GM20000 (cell line): ENCODE data around the gene SON.

Experiments
- DNase-seq: peaks from one replicate; pipeline ENCODE4 v3.0.0; 2012; ENCODE audit warnings: low spot score
- TF ChIP-seq, protein P1 (sequence below): IDR thresholded peaks from 2 replicates; pipeline ENCODE4 v1.5.1; 2012; ENCODE audit warnings: mild to moderate bottlenecking, control low read depth; ENCODE audit errors: extremely low read depth, missing control alignments

The SON gene

GRCh38 chr21:33554236-33554981 is 11.6 kb downstream of the SON start:
- TF ChIP-seq, protein P1, sequence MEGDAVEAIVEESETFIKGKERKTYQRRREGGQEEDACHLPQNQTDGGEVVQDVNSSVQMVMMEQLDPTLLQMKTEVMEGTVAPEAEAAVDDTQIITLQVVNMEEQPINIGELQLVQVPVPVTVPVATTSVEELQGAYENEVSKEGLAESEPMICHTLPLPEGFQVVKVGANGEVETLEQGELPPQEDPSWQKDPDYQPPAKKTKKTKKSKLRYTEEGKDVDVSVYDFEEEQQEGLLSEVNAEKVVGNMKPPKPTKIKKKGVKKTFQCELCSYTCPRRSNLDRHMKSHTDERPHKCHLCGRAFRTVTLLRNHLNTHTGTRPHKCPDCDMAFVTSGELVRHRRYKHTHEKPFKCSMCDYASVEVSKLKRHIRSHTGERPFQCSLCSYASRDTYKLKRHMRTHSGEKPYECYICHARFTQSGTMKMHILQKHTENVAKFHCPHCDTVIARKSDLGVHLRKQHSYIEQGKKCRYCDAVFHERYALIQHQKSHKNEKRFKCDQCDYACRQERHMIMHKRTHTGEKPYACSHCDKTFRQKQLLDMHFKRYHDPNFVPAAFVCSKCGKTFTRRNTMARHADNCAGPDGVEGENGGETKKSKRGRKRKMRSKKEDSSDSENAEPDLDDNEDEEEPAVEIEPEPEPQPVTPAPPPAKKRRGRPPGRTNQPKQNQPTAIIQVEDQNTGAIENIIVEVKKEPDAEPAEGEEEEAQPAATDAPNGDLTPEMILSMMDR = no peak
- peak; percentile 16 for DNase-seq

DNA sequence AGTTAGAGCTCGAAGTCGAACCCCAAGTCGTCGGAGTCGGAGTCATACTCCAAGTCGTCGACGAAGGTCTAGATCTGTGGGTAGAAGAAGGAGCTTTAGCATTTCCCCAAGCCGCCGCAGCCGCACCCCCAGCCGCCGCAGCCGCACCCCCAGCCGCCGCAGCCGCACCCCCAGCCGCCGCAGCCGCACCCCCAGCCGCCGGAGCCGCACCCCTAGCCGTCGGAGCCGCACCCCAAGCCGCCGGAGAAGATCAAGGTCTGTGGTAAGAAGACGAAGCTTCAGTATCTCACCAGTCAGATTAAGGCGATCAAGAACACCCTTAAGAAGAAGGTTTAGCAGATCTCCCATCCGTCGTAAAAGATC is 12.1 kb downstream of the SON start:
- TF ChIP-seq, protein P1 = no peak
- DNase-seq = no peak

GRCh38 chr21:33557447-33557846 is 14.6 kb downstream of the SON start:
- no peak for DNase-seq
- TF ChIP-seq, protein P1 = no peak

- no peak for DNase-seq
- TF ChIP-seq, protein P1 = no peak
Measured at GRCh38 chr21:33558777-33559421, 16.1 kb downstream of the SON start.

- DNase-seq = no peak
- TF ChIP-seq, protein P1 = no peak
Measured at GRCh38 chr21:33559813-33560212, 17.0 kb downstream of the SON start.

DNA sequence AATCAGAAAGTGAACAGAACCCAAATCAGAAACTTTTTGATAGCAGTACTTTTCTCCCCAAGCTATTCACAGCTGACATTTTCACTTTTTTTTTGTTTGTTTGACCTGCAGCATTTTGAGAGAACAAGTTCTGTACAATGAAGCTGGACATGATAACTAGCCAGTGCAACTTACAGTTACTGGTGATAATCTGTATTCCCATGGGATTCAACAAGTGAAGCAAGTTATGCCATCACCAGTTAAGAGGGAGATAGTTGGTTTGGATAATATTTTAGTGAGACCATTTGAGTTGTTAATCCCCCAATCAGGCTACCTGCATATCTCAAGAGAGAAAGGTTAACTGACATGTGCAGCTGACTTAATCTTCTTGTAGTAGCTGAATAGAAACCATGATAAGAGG is 18.1 kb downstream of the SON start:
- no peak for DNase-seq
- TF ChIP-seq, protein P1 = no peak

DNA sequence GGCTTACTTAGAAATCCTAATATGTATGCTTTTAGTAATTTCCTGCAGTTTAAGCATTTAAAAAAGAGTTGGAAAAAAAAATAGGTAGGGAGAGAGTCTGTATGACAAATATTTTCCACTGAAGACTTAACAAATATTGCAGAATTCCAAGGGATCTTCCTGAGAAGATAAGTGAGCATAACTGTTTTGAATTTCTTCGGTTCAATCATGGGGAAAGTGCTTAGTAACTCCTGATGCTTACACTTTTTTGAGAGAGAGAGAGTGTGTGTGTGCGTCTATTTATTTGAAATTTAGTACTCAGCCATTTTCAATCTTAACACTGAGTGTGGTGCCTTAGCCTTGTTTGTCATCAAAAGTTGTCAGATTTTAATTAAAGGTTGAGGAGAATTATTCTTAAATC is 18.5 kb downstream of the SON start:
- TF ChIP-seq, protein P1 = no peak
- DNase-seq = no peak
